ENCODE measurements around the gene MMS19.
A peak's percentile ranks its signal among the peaks of the same experiment; 100 is the strongest.

Gene MMS19

GRCh38 chr10:97468162-97468561 is 30.1 kb downstream of the MMS19 start:
- no peak for DNase-seq (ENCODE audit: low read depth in 2 of 2)

GRCh38 chr10:97466755-97467154 is 31.5 kb downstream of the MMS19 start:
- DNase-seq (ENCODE audit: low read depth in 2 of 2), result no peak

GRCh38 chr10:97465982-97466381 is 32.2 kb downstream of the MMS19 start:
- no peak for DNase-seq (ENCODE audit: low read depth in 2 of 2)

GRCh38 chr10:97464226-97464625 is 34.0 kb downstream of the MMS19 start:
- no peak for DNase-seq (ENCODE audit: low read depth in 2 of 2)

GRCh38 chr10:97463363-97464132 is 34.7 kb downstream of the MMS19 start:
- peak; percentile 75 to 79 for DNase-seq (ENCODE audit: low read depth in 2 of 2)

- DNase-seq (ENCODE audit: low read depth in 2 of 2), result no peak
Measured at GRCh38 chr10:97462309-97462708, 35.9 kb downstream of the MMS19 start.

GRCh38 chr10:97459933-97460332 is 38.3 kb downstream of the MMS19 start:
- DNase-seq (ENCODE audit: low read depth in 2 of 2), result no peak

- no peak for DNase-seq (ENCODE audit: low read depth in 2 of 2)
Measured at GRCh38 chr10:97459111-97459510, 39.1 kb downstream of the MMS19 start.

GRCh38 chr10:97456686-97457065 is 41.5 kb downstream of the MMS19 start:
- DNase-seq (ENCODE audit: low read depth in 2 of 2), result no peak

GRCh38 chr10:97456034-97456685 is 42.1 kb downstream of the MMS19 start:
- no peak for DNase-seq (ENCODE audit: low read depth in 2 of 2)

GRCh38 chr10:97454330-97455036 is 43.7 kb downstream of the MMS19 start:
- no peak for DNase-seq (ENCODE audit: low read depth in 2 of 2)

GRCh38 chr10:97452352-97452751 is 45.9 kb downstream of the MMS19 start:
- DNase-seq (ENCODE audit: low read depth in 2 of 2), result no peak

- no peak for DNase-seq (ENCODE audit: low read depth in 2 of 2)
Measured at GRCh38 chr10:97451605-97452004, 46.6 kb downstream of the MMS19 start.

GRCh38 chr10:97450828-97451227 is 47.4 kb downstream of the MMS19 start:
- no peak for DNase-seq (ENCODE audit: low read depth in 2 of 2)

- peak; percentile 89 for DNase-seq (ENCODE audit: low read depth in 2 of 2)
Measured at GRCh38 chr10:97445722-97446639, 52.2 kb downstream of the MMS19 start, which contains the start of the genes EXOSC1 and ZDHHC16. EXOSC1 (minus strand) TSS chr10:97446006; CDS start chr10:97445985, 21 bp downstream. ZDHHC16 (plus strand) TSS chr10:97446175; CDS start chr10:97451676, 5,501 bp downstream.

GRCh38 chr10:97445357-97445721 is 52.9 kb downstream of the MMS19 start:
- no peak for DNase-seq (ENCODE audit: low read depth in 2 of 2)

- DNase-seq (ENCODE audit: low read depth in 2 of 2), result no peak
Measured at GRCh38 chr10:97444212-97444611, 54.0 kb downstream of the MMS19 start.

- no peak for DNase-seq (ENCODE audit: low read depth in 2 of 2)
Measured at GRCh38 chr10:97442277-97442676, 55.9 kb downstream of the MMS19 start.

- DNase-seq (ENCODE audit: low read depth in 2 of 2), result no peak
Measured at GRCh38 chr10:97435211-97435610, 63.0 kb downstream of the MMS19 start.

GRCh38 chr10:97434557-97434956 is 63.7 kb downstream of the MMS19 start:
- no peak for DNase-seq (ENCODE audit: low read depth in 2 of 2)

- no peak for DNase-seq (ENCODE audit: low read depth in 2 of 2)
Measured at GRCh38 chr10:97434055-97434454, 64.2 kb downstream of the MMS19 start.

- no peak for DNase-seq (ENCODE audit: low read depth in 2 of 2)
Measured at GRCh38 chr10:97428572-97428981, 69.6 kb downstream of the MMS19 start.

Measured in fibroblast of skin of left quadriceps (primary cell).